CD4-positive, alpha-beta T cell treated with Interferon alpha-2 for 1 hour (primary cell): ENCODE measurements around the gene KIF5B.
"Not testable (repeated sequence)": the region's sequence is repeated elsewhere in the genome, so short reads cannot be mapped to it uniquely, and the experiment has no call there.

ENCODE experiments used
- DNase-seq, 2 donors: peaks; one replicate each; pipeline ENCODE4 v3.0.0-alpha.2; 2020 to 2022

KIF5B gene

DNA sequence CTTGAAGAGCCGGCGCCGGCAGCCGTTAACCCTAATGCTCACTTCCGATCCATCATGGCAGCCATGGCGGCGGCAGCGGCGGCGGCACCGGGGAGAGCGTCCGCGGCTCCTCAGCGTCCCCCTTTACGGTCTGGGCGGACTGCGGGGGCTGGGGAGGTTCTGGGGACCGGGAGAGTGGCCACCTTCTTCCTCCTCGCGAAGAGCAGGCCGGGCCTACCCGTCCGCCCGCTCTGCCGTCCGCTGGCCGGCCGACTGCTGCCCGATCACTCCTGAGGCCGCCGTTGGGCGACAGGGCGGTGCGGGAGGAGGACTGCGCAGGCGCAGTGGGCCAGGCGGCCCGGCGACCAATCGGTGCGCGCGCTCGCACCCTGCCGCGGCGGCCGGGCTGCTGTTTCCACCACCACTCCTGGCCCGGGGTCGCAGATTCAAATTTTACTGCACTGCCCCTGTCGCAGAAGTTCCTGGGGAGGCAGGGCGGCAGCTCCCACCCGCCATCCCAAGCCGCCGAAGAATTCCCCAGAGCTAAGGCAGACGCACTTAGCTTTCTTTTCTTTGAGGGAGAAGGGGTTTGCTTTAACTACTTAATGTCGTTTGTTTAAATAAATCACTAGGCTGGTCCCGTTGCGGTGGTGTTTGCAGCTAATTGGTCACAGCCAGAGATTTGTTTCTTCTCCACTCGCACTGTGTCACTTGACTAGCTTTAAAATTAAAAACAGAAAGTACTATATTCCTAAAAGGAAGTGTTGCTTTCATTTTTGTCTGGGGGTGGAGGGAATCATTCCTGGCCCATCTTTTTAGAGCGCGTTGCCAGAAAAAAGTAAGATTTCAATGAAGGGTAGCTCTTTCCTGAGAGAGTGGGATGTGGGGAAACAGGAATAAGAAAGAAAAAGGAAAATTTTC, at the start of gene KIF5B:
TSS of gene KIF5B (minus strand) at position 290 of the 900 bp plus-strand sequence. CDS start 452 bp downstream, outside the sequence.
- peak; percentile 84 to 89 for DNase-seq

DNA sequence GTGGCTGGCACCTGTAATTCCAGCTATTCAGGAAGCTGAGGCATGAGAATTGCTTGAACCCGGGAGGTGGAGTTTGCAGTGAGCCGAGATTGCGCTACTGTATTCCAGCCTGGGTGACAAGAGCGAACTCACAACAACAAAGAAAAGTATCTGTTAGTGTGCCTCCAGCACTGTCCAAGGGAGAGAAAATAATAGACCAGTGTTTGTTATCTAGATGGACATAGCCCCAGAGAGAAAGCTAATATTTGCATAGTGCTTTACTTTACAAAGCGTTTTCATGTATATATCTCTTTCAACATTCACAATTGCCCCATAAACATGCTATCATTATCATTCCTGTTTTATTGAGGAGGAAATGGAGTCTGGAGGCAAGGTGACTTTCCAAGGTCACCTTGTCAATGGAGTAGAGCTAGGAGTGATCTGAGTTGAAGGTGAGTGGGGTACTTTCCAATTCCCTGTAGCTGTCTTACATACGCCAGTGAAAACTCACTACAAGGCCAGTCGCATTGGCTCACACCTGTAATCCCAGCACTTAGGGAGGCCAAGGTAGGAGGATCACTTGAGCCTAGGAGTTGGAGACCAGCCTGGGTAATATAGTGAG, 49.7 kb upstream of the KIF5B start:
- no peak for DNase-seq

DNA sequence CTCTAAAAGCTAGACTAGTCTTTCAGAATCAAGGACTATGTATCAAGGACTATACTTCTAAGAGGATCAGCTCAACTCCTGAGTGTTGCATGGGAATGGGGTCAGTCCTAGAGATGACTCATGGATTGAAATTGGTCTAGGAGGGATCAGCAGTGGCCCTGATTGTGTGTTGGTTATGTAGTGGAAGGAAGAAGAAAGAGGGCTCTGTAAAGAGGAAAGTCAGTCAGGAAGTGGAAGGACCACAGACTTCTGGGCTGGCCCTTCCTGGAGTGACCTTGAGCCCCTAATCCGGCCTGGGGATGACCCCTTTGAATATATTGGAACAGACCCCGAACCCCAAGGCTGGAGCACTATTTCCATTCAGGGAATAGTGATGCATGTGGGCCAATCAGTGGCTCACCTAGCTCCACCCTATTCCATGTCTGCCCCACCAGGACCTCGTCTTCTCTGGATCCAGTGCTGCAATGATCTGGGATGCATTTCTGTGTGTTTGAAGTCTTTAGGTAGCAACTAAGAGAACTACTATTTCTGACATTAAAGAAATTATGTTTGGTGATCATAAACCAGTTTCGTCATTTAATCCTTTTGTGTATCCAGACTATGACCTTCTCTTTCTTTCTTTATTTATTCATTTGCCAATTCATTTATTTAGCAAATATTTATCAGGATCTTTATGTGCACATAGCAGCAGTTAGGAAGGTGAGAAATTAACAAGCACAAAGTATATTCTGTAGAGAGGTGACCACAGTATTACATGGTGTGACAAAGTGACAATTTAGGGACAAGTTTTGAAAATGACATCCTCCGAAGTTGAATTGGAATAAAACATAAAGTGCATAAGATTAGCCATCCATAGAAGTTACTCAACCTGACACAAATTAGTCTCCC, 48.6 kb upstream of the KIF5B start:
- no peak for DNase-seq

DNA sequence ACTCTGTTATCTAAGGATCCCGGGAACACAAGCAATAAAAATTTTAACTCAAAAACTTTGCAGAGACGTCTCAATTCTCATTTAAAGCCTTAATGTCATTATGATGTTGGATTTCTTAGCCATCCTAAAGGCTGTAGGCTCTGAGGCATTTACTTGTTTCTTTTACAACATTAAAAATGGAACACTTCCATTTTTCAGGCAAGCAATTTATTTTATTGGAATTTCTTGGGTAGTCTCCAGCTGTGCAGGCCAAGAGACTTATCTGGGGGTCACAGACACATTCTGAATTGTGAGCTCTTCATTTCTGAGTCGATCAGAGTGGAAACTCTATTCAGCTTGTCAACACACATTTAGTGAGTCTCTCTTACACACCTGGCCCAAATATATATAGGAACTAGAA, 48.0 kb upstream of the KIF5B start:
- DNase-seq: no peak

DNA sequence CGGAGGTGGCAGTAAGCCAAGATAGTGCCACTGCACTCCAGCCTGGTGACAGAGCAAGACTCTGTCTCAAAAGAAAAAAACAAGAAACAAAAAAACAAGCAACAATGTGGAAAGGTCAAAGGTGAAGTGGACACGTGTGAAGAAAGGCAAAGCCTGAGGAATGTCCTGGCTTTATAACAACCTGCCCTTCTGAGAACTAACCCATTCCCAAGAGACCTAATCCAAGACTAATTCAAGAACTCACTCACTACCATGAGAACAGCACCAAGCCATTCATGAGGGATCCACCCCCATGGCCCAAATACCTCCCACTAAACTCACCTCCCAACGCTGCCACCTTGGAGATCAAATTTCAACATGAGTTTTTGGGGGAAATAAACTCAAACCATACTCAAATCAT, 47.5 kb upstream of the KIF5B start:
- DNase-seq: no peak

DNA sequence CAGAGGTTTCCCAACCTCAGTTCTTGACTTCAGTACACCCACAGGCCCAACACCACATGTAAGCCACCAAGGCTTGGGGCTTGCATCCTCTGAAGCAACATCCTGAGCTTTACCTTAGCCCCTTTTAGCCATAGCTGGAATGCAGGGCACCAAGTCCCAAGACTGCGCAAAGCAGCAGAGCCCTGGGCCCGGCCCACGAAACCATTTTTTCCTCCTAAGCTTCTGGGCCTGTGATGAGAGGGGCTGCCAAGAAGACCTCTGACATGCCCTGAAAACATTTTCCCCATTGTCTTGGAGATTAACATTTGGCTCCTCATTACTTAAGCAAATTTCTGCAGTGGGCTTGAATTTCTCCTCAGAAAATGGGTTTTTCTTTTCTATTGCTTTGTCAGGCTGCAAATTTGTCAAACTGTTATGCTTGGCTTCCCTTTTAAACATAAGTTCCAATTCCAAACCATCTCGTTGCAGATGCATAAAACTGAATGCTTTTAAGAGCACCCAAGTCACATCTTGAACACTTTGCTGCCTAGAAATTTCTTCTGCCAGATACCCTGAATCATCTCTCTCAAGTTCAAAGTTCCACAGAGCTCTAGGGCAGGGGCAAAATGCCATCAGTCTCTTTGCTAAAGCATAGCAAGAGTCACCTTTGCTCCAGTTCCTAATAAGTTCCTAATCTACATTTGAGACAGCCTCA, 42.5 kb upstream of the KIF5B start:
- DNase-seq: not testable (repeated sequence)

DNA sequence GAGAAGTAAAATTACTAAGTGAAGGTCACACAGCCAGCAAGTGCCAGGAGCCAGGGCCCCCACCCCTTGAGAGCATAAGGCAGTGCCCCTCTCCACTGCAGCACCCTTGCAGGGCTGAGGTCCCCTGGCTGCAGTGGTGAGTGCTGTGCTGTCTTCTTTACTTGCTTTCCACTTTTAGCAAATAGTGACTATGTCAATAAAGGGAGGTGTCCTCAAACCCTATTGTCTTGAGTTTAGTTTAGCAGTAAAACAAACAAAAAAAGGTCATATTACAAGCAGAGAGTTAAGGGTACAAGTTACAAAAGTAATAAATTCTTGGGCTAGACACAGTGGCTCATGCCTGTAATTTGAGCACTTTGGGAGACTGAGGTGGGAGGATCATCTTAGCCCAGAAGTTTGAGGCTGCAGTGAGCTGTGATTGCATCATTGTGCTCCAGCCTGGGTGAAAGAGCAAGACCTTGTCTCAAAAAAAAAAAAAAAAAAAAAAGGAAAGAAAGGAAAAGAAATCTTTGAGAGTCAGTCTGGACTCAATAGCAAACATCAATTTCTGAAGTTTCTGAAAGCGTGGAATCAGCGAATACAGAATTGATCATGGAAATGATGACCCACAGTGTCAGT, 39.0 kb upstream of the KIF5B start:
- DNase-seq: no peak

DNA sequence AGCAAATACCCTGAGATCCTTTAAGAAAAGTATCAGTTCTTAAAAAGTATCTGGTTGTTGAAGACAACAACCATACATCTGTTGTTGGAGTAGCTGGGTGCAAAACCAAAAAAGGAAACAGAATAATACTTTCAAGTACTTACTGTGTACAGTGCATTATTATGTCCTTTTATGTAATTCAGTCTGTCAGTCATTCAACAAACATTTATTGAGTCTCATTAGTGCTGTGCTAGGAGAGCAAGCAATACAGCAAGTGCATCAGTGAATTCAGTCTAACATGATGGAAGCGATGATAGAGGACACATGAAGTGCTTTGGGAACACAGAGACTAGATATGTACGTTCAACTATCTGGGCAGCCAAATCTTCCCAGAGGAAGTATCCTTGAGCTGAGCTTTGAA, 37.4 kb upstream of the KIF5B start:
- DNase-seq: no peak

DNA sequence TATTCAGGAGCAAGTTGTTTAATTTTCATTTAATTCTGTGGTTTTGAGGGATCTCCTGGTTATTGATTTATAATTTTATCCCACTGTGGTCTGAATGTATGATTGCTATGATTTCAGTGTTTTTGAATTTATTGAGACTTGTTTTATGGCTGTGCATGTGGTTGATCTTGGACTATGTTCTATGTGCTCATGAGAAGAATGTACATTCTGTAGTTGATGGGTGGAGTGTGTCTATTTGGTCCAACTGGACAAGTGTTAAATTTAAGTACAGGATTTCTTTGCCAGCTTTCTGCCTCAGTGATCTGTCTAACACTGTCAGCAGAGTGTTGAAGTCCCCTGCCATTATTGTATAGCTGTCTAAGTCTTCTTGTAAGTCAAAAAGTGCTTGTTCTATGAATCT, 34.8 kb upstream of the KIF5B start:
- DNase-seq: no peak

DNA sequence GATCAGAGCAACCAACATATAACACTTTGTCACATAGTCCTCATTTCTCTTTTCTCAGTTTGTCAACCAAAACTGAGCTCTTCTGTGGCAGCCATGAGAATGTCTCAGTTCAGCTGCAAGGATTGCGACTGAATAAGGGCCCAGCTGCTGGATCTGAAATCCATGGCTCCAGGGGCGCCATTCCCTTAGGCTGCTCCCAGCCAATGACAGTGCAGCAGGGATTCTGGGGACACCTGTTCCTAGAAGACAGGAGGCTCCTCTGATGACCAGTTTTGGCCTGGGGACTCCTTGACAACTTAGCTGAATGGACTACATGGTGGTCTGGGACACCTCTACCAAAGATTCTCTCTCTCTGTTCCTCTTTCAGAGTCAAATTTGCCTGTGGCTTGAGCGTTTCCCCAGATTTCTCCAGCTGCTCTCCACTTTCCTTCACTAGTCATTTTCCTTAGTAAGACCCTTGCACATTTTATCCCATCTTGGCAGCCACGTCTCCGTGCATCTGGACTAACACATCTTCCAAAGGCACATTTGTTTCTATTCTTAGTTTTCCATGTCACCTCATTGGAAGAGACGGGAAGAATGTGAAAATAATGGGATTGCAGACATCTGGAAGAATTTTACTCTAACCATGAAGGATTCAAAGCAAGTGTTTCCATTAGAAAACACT, 28.1 kb upstream of the KIF5B start:
- no peak for DNase-seq

DNA sequence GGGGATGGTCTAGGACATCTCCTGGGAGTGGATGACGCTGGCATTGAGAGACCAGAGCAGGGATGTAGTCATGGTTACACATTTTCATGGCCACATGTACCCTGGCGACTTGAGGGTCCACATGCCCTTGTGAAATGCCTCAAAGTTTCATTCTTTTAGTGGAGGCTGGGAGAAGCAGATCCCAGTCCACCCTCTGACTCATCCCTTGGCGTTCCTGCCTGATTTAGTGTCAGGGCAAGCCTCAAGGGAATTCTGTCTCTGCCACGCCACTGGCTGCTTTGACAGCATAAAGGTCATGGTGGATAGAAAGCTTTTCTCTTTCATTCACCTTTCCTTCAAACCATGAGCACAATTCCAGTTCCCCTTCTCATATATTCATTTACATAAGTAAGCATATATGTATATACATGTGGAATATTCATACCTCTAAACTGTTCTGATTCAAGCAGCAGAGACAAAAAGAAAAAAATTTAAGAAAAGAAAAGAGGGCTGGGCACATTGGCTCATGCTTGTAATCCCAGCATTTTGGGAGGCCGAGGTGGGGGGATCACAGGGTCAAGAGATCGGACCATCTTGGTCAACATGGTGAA, 21.8 kb upstream of the KIF5B start:
- no peak for DNase-seq

DNA sequence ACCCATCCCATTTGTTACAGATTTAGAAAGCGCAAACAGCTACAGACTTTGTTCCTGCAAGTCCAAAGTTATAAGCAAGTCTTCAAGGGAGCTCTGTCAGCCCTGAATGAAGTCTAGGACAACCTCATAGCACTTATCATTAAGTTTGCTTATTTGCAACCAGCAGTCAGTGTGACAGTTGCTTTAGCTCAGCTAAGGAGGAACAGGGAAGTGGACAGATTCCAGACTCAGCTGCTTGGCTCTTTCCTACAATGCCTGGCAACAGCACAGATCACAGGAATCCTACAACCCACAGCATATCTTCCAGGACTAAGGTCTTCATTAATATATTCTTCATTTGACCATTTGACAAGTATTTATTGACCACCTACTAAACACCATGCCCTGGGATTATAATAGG, 17.4 kb upstream of the KIF5B start:
- no peak for DNase-seq

DNA sequence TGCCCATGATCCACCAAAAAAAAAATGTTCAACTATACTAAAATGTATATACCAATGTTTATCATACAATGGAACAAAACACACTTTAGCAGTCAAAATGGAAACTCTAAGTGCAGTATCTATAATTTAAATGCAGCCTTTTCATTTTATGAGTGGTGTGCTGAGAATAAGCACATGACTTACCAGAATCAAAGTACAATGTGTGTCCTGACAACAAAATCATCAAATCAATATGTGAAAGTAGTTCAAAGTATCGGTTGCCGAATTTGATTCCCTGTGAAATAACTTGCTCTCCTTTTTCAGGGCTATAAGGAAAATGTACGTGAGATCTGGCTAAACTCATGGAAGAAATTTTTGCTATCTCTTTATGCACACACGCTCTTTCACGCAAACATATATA, 16.9 kb upstream of the KIF5B start:
- no peak for DNase-seq

DNA sequence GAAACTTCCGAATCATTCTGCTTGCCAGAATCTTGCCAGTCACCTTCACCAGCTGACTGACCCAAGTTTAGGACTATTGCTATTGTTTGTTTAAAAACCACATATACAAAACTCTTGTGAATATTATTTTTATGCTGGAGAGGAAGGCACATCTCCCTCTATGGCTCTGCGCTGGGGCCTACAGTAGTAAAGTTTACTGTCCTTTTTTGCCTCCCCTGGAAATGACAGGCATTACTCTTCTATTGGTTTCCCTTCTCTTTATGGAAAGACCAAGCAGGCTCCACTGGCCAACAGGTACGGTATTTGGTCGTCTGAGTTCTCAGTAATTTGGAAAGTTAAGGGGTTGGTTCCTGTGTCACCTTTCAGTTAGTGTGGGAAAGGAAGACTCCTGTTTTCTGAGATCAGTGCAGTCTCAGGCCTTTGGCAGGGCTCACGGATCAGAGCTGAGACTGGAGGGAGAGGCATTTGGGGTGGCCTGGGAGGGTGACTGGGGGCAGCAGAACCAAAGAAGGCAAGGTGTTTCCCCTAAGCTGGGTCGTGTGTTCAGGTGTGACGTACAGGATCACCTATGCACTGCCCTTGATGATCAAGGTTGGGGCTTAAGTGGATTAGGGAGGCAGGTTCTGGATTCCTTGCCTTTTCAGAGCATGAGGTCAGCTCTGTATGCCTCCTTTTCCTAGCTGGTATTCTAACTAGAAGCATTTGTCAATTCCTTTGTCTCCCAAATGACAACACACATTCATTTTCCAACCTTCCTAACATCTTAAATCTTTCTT, 16.0 kb upstream of the KIF5B start:
- no peak for DNase-seq

DNA sequence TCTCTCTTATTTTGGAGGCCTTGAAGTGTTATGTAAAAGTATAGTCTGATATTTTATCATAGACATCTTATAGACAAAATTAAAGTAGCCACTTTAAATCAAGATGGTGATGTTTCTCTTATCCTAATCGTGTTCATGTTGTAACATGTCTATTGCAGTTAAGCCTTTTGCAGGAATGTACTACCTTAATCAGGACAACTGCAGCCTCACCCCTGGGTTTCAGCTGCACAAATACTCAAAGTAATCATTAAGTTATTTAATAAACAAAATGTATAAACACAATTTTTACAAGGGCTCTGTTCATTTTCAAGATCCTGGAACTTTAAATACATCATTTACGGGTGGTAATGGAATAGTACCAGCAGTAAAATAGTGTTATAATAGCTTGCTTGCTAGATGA, 14.4 kb upstream of the KIF5B start:
- DNase-seq: no peak

DNA sequence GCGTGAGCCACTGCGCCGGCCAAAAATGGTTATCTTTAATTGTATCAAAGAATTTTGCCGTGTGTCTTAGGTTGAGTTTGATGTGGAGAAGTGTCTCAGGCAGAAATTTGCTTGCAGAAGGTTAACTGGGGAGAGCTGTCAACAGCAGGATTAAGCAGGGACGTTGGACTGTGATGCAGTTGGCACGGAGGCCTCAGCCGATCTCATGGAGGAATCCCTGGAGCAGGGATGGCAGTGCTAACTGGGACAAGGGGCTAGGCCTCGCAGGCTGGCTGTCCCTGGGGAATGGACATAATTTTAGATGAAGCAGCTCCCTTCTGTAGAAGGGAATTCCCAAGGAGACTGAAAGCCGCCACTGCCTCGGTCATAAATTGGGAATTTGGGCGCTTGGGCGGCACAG, 12.3 kb upstream of the KIF5B start:
- no peak for DNase-seq

DNA sequence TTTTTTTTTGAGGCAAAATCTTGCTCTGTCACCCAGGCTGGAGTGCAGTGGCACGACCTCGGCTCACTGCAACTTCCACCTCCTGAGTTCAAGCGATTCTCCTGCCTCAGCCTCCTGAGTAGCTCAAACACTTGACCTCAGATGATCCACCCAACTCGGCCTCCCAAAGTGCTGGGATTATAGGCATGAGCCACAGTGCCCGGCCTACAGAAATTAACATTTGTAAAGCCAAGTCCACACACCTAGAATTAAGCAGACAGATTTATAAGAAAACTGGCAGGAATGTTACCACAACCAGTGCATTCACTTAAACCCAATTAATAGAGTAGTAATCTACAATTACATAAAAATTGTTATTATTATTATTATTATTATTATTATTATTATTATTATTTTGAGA, 11.7 kb upstream of the KIF5B start:
- DNase-seq: not testable (repeated sequence)

DNA sequence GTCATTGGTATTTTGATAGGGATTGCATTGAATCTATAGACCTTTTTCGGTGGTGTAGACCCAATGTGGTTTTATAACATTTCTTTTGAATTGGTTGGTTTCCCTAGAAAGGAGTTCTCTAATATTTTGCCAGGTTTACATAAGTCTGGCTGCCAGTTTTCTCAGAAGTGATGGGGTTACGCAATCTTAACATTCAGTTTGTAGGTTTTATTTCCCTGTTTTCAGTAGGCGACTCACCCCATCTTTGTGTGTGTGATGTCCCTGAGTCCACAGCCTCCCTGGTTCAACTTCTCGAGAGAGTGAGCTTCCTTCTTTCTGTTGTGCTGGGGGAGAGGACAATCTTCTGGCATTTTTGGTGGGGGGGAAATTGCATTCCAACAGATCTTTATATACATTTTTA, 9.6 kb upstream of the KIF5B start:
- peak in 1 of 2 donors; percentile 26 for DNase-seq

DNA sequence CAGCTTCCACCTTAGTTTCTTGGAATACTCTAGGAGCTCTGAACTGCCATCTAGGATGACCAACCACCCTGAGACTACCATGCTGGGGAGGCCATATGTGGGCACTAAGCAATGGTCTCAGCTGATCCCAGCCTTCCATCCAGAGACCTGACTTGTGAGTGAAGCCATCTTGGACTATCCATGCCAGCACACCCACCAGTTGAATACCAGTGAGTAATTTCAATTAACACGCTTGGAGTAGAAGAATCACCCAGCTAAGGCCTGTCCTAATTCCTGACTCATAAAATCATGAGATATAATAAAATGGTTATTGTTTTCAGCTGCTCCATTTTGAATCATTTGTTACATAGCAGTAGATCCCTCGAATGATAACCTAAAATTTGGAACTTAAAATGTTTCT, 5.2 kb upstream of the KIF5B start:
- DNase-seq: no peak

DNA sequence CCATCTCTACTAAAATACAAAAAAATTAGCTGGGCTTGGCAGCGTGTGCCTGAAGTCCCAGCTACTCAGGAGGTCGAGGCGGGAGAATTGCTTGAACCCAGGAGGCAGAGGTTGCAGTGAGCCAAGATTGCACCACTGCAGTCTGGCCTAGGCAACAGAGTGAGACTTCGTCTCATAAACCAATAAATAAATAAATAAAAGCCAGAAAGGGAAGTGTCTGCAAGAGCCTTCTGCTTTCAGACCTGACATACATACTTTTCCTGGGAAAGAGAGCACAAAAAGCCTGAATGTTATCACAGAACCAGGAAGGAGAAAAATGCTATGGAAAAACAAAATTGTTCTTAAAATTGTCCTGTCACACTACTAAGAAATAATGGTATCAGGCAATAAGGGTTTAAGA, 4.1 kb upstream of the KIF5B start:
- DNase-seq: no peak

DNA sequence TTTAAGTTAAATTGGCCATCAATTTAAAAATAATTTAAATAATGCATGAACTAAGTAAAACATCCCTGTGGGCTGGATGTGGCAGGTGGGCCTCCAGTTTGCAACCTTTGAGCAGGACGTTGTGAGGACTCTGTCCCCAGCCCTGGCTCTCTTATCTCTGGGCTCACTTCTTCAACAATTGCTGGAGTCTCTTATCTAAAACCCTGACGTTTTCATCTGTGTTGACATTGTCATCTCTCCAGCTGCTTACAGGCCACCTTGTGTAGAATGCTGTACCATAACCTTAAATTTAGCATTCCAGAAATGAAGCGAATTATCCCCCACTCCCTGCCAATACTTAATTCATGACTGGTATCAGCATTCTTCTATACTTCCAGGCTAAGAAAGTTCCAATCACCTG, 3.2 kb upstream of the KIF5B start:
- no peak for DNase-seq
